ENCODE data around the gene SIGLEC6.
A peak's percentile ranks its signal among the peaks of the same experiment; 100 is the strongest.

The SIGLEC6 gene

GRCh38 chr19:51544038-51544437 is 12.6 kb upstream of the SIGLEC6 start:
- ATAC-seq (replicated peaks) (no peak), DNase-seq (no peak)
- H3K36me3 Mint-ChIP-seq (ENCODE audit: insufficient read depth) = no peaks in the 10 kb centered on the region
- H3K4me3 Mint-ChIP-seq = no peak overlapping the region
- no peak overlapping the region for H3K27ac Mint-ChIP-seq
- H3K4me1 Mint-ChIP-seq (ENCODE audit: low read depth in 2 of 2) = peaks cover 0 to 2% of the 10 kb centered on the region in 2 donors
- H3K27me3 Mint-ChIP-seq = peaks cover 60 to 91% of the 10 kb centered on the region in 2 donors
- H3K9me3 Mint-ChIP-seq = no peaks in the 10 kb centered on the region

- ATAC-seq (replicated peaks) (no peak), DNase-seq (no peak)
- Mint-ChIP-seq H3K4me3 (no peak overlapping the region), H3K4me1 (ENCODE audit: low read depth in 2 of 2) (no peaks in the 10 kb centered on the region), H3K27ac (no peak overlapping the region), H3K27me3 (peaks cover 61 to 91% of the 10 kb centered on the region in 2 donors), H3K36me3 (ENCODE audit: insufficient read depth) (no peaks in the 10 kb centered on the region), H3K9me3 (no peaks in the 10 kb centered on the region)
These were observed 11.2 kb upstream of the SIGLEC6 start for GRCh38 chr19:51542699-51543098.

- H3K4me3 Mint-ChIP-seq = no peak overlapping the region
- DNase-seq (no peak), ATAC-seq (replicated peaks) (no peak)
- H3K27ac Mint-ChIP-seq = no peak overlapping the region
- no peaks in the 10 kb centered on the region for H3K4me1 Mint-ChIP-seq (ENCODE audit: low read depth in 2 of 2)
- H3K27me3 Mint-ChIP-seq = peaks cover 70 to 91% of the 10 kb centered on the region in 2 donors
- H3K36me3 Mint-ChIP-seq (ENCODE audit: insufficient read depth) = no peaks in the 10 kb centered on the region
- H3K9me3 Mint-ChIP-seq = no peaks in the 10 kb centered on the region
These were observed 10.2 kb upstream of the SIGLEC6 start for GRCh38 chr19:51541458-51542357.

- Mint-ChIP-seq H3K9me3 (no peaks in the 10 kb centered on the region), H3K4me1 (ENCODE audit: low read depth in 2 of 2) (no peaks in the 10 kb centered on the region), H3K27me3 (peaks cover 77 to 89% of the 10 kb centered on the region in 2 donors), H3K27ac (no peak overlapping the region), H3K36me3 (ENCODE audit: insufficient read depth) (no peaks in the 10 kb centered on the region), H3K4me3 (no peak overlapping the region)
- ATAC-seq (replicated peaks) (no peak), DNase-seq (no peak)
These were observed 8.4 kb upstream of the SIGLEC6 start for GRCh38 chr19:51539821-51540366.

- H3K36me3 Mint-ChIP-seq (ENCODE audit: insufficient read depth) = no peaks in the 10 kb centered on the region
- peaks cover 69 to 85% of the 10 kb centered on the region in 2 donors for H3K27me3 Mint-ChIP-seq
- ATAC-seq (replicated peaks) (no peak), DNase-seq (no peak)
- H3K4me3 Mint-ChIP-seq = no peak overlapping the region
- no peaks in the 10 kb centered on the region for H3K9me3 Mint-ChIP-seq
- H3K27ac Mint-ChIP-seq = no peak overlapping the region
- H3K4me1 Mint-ChIP-seq (ENCODE audit: low read depth in 2 of 2) = peaks cover 0 to 2% of the 10 kb centered on the region in 2 donors
These were observed 4.1 kb upstream of the SIGLEC6 start for GRCh38 chr19:51535535-51535934.

- H3K27me3 Mint-ChIP-seq = peaks cover 70 to 83% of the 10 kb centered on the region in 2 donors
- no peak overlapping the region for H3K4me3 Mint-ChIP-seq
- peaks cover 5% of the 10 kb centered on the region for H3K36me3 Mint-ChIP-seq (ENCODE audit: insufficient read depth)
- no peaks in the 10 kb centered on the region for H3K9me3 Mint-ChIP-seq
- DNase-seq (no peak), ATAC-seq (replicated peaks) (no peak)
- no peak overlapping the region for H3K27ac Mint-ChIP-seq
- H3K4me1 Mint-ChIP-seq (ENCODE audit: low read depth in 2 of 2) = peaks cover 0 to 2% of the 10 kb centered on the region in 2 donors
These were observed 854 bp downstream of the SIGLEC6 start for GRCh38 chr19:51530616-51531015.

- peaks cover 5% of the 10 kb centered on the region for H3K36me3 Mint-ChIP-seq (ENCODE audit: insufficient read depth)
- ATAC-seq (replicated peaks) (no peak), DNase-seq (no peak)
- no peak overlapping the region for H3K4me3 Mint-ChIP-seq
- peaks cover 68 to 85% of the 10 kb centered on the region in 2 donors for H3K27me3 Mint-ChIP-seq
- H3K4me1 Mint-ChIP-seq (ENCODE audit: low read depth in 2 of 2) = peaks cover 0 to 2% of the 10 kb centered on the region in 2 donors
- H3K9me3 Mint-ChIP-seq = no peaks in the 10 kb centered on the region
- H3K27ac Mint-ChIP-seq = no peak overlapping the region
These were observed 2.2 kb downstream of the SIGLEC6 start for GRCh38 chr19:51529301-51529700.

GRCh38 chr19:51525651-51526050 is 5.8 kb downstream of the SIGLEC6 start:
- no peak for ATAC-seq (replicated peaks)
- H3K4me3 Mint-ChIP-seq = no peak overlapping the region

GRCh38 chr19:51524666-51525264 is 6.7 kb downstream of the SIGLEC6 start:
- no peaks in the 10 kb centered on the region for H3K9me3 Mint-ChIP-seq
- H3K4me3 Mint-ChIP-seq = no peak overlapping the region
- ATAC-seq (replicated peaks) (no peak), DNase-seq (no peak)
- H3K27me3 Mint-ChIP-seq = peaks cover 77 to 81% of the 10 kb centered on the region in 2 donors
- no peak overlapping the region for H3K27ac Mint-ChIP-seq
- H3K36me3 Mint-ChIP-seq (ENCODE audit: insufficient read depth) = peaks cover 8% of the 10 kb centered on the region
- no peaks in the 10 kb centered on the region for H3K4me1 Mint-ChIP-seq (ENCODE audit: low read depth in 2 of 2)

More at GRCh38 chr19:51525651-51526050, 5.8 kb downstream of the SIGLEC6 start:
- H3K27me3 Mint-ChIP-seq = peaks cover 85% of the 10 kb centered on the region in 2 donors
- no peaks in the 10 kb centered on the region for H3K4me1 Mint-ChIP-seq (ENCODE audit: low read depth in 2 of 2)
- H3K36me3 Mint-ChIP-seq (ENCODE audit: insufficient read depth) = peaks cover 8% of the 10 kb centered on the region
- H3K27ac Mint-ChIP-seq = no peak overlapping the region
- H3K9me3 Mint-ChIP-seq = no peaks in the 10 kb centered on the region
- no peak for DNase-seq

GRCh38 chr19:51521781-51522180 is 9.7 kb downstream of the SIGLEC6 start:
- Mint-ChIP-seq H3K27ac (no peak overlapping the region), H3K4me1 (ENCODE audit: low read depth in 2 of 2) (no peaks in the 10 kb centered on the region), H3K36me3 (ENCODE audit: insufficient read depth) (peaks cover 3% of the 10 kb centered on the region), H3K9me3 (no peaks in the 10 kb centered on the region), H3K4me3 (no peak overlapping the region), H3K27me3 (peaks cover 72 to 83% of the 10 kb centered on the region in 2 donors)
- DNase-seq (no peak), ATAC-seq (replicated peaks) (no peak)

- H3K9me3 Mint-ChIP-seq = no peaks in the 10 kb centered on the region
- H3K36me3 Mint-ChIP-seq (ENCODE audit: insufficient read depth) = peaks cover 3% of the 10 kb centered on the region
- no peak overlapping the region for H3K4me3 Mint-ChIP-seq
- H3K4me1 Mint-ChIP-seq (ENCODE audit: low read depth in 2 of 2) = no peaks in the 10 kb centered on the region
- no peak overlapping the region for H3K27ac Mint-ChIP-seq
- no peak for DNase-seq
- H3K27me3 Mint-ChIP-seq = peaks cover 72 to 83% of the 10 kb centered on the region in 2 donors
- no peak for ATAC-seq (replicated peaks)
These were observed 10.1 kb downstream of the SIGLEC6 start for GRCh38 chr19:51521357-51521756.

GRCh38 chr19:51520728-51521127 is 10.7 kb downstream of the SIGLEC6 start:
- Mint-ChIP-seq H3K27me3 (peaks cover 71 to 77% of the 10 kb centered on the region in 2 donors), H3K27ac (no peak overlapping the region), H3K36me3 (ENCODE audit: insufficient read depth) (peaks cover 3% of the 10 kb centered on the region), H3K9me3 (no peaks in the 10 kb centered on the region), H3K4me3 (no peak overlapping the region), H3K4me1 (ENCODE audit: low read depth in 2 of 2) (no peaks in the 10 kb centered on the region)
- ATAC-seq (replicated peaks) = no peak
- no peak for DNase-seq

- Mint-ChIP-seq H3K36me3 (ENCODE audit: insufficient read depth) (no peaks in the 10 kb centered on the region), H3K4me3 (no peak overlapping the region), H3K9me3 (no peaks in the 10 kb centered on the region), H3K27ac (no peak overlapping the region), H3K4me1 (ENCODE audit: low read depth in 2 of 2) (no peaks in the 10 kb centered on the region), H3K27me3 (peaks cover 48 to 50% of the 10 kb centered on the region in 2 donors)
- DNase-seq (peak; percentile 10 to 28 (median 20)), ATAC-seq (replicated peaks) (no peak)
These were observed 16.5 kb downstream of the SIGLEC6 start for GRCh38 chr19:51514866-51515481.

All from effector memory CD8-positive, alpha-beta T cell (primary cell).